ENCODE data around the gene MYO1D. TPM values are rescaled to one million over a fixed set of nuclear protein-coding genes. Genes with fewer than 3 reads are reported as not detected.

MYO1D gene
- total RNA-seq, 1 donor: 160 TPM

DNA sequence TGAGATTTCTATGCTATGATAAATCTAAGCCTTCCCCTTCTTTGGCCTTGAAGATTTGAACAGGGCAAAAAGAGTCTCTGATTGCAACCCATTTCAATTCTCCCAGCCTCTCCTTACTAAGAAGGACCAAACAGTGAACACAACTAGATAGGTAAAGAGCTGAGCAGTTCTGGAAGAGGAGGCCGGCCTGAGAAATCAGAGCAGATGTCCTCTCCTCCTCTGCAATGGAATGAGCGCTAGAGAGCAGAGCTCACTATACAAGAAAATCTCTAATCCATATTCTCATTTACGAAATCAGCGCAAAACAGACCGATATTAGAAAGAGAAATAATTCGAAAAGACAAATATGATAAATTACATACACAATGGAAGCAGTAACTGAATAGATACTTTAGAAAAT is 266.0 kb downstream of the MYO1D start:
- Histone ChIP-seq H3K27ac (ENCODE audit: low read depth, low read length) (no peak overlapping the region), H4K20me1 (ENCODE audit: insufficient read depth, low read length) (no peaks in the 10 kb centered on the region), H3K9me3 (ENCODE audit: low read depth, low read length) (no peaks in the 10 kb centered on the region), H3K36me3 (ENCODE audit: insufficient read depth, low read length) (no peaks in the 10 kb centered on the region), H3K4me3 (ENCODE audit: insufficient read depth, low read length) (no peak overlapping the region), H3K27me3 (ENCODE audit: insufficient read depth, low read length) (no peaks in the 10 kb centered on the region), H3K4me2 (ENCODE audit: insufficient read depth, low read length) (no peak overlapping the region), H2AFZ (ENCODE audit: low read length) (no peak overlapping the region), H3K4me1 (ENCODE audit: insufficient read depth, low read length) (no peaks in the 10 kb centered on the region), H3K79me2 (ENCODE audit: insufficient read depth, low read length) (no peaks in the 10 kb centered on the region)
- no peak for DNase-seq (ENCODE audit: insufficient read length, low spot score, missing footprints)
- TF ChIP-seq, protein P1, sequence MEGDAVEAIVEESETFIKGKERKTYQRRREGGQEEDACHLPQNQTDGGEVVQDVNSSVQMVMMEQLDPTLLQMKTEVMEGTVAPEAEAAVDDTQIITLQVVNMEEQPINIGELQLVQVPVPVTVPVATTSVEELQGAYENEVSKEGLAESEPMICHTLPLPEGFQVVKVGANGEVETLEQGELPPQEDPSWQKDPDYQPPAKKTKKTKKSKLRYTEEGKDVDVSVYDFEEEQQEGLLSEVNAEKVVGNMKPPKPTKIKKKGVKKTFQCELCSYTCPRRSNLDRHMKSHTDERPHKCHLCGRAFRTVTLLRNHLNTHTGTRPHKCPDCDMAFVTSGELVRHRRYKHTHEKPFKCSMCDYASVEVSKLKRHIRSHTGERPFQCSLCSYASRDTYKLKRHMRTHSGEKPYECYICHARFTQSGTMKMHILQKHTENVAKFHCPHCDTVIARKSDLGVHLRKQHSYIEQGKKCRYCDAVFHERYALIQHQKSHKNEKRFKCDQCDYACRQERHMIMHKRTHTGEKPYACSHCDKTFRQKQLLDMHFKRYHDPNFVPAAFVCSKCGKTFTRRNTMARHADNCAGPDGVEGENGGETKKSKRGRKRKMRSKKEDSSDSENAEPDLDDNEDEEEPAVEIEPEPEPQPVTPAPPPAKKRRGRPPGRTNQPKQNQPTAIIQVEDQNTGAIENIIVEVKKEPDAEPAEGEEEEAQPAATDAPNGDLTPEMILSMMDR (IDR thresholded peaks at IDR 0.05; ENCODE audit: extremely low read depth, low read depth, low read length): no peak

DNA sequence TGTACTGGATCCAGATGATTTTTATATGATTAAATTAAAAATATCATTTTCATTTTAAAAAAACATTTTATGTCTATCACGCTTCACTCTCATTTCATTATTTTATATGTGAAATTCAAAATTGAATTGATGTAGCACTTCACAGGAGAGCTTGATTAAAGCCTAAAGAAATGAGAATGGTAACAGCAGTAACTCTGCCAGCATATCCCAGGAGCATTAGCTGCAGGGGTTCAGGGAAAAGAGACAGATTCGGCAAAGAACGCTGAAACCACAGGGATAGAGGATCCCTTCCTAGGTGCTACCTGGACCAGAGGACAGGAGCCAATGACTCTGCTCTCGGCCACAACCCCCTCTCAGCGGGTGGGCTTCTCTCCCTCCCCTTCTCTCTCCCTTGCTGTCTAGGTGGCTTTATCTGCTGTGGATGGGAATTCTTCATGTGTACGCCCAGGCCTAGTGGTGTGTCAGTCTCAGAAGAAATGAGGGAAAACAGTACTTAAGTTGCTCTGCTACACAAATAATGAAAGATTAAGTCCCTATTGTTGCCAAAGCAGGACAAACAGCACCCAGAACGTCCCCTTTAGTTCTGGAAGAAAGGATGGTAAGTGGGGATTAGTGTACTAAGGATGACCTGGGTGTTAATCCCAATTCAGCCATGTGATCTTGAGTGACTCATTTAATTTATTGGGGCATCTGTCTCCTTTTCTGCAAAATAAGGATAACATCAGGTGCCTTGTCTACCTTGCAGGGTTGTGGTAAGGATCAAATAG is 266.9 kb downstream of the MYO1D start:
- Histone ChIP-seq H4K20me1 (ENCODE audit: insufficient read depth, low read length) (no peaks in the 10 kb centered on the region), H2AFZ (ENCODE audit: low read length) (no peak overlapping the region), H3K79me2 (ENCODE audit: insufficient read depth, low read length) (no peaks in the 10 kb centered on the region), H3K36me3 (ENCODE audit: insufficient read depth, low read length) (no peaks in the 10 kb centered on the region), H3K9me3 (ENCODE audit: low read depth, low read length) (no peaks in the 10 kb centered on the region), H3K4me1 (ENCODE audit: insufficient read depth, low read length) (no peaks in the 10 kb centered on the region), H3K27me3 (ENCODE audit: insufficient read depth, low read length) (no peaks in the 10 kb centered on the region), H3K27ac (ENCODE audit: low read depth, low read length) (no peak overlapping the region), H3K4me2 (ENCODE audit: insufficient read depth, low read length) (no peak overlapping the region), H3K4me3 (ENCODE audit: insufficient read depth, low read length) (no peak overlapping the region)
- no peak for DNase-seq (ENCODE audit: insufficient read length, low spot score, missing footprints)
- TF ChIP-seq, protein P1 (IDR thresholded peaks at IDR 0.05; ENCODE audit: extremely low read depth, low read depth, low read length): no peak

DNA sequence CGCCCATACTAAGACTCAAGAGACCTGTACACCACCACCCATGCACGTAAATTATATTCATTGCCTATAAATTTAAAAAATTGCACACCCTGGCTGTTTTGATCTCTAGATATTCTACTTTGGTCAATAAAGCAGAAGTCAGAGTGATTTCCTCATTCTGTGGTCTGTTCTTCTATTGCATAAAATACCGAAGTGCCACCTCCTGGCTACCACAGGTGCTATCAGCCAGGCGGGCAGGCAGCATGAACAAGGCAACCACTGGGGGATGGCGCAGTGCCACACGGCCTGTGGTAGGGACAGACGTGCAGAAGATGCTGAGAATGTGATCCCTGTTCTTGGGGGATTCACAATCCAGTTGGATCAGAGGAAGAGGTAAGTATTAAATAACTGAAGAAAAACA is 267.8 kb downstream of the MYO1D start:
- Histone ChIP-seq H2AFZ (ENCODE audit: low read length) (no peak overlapping the region), H3K4me1 (ENCODE audit: insufficient read depth, low read length) (no peaks in the 10 kb centered on the region), H3K4me2 (ENCODE audit: insufficient read depth, low read length) (no peak overlapping the region), H3K27ac (ENCODE audit: low read depth, low read length) (no peak overlapping the region), H3K36me3 (ENCODE audit: insufficient read depth, low read length) (no peaks in the 10 kb centered on the region), H3K9me3 (ENCODE audit: low read depth, low read length) (no peaks in the 10 kb centered on the region), H4K20me1 (ENCODE audit: insufficient read depth, low read length) (no peaks in the 10 kb centered on the region), H3K4me3 (ENCODE audit: insufficient read depth, low read length) (no peak overlapping the region), H3K27me3 (ENCODE audit: insufficient read depth, low read length) (no peaks in the 10 kb centered on the region), H3K79me2 (ENCODE audit: insufficient read depth, low read length) (no peaks in the 10 kb centered on the region)
- no peak for DNase-seq (ENCODE audit: insufficient read length, low spot score, missing footprints)
- TF ChIP-seq, protein P1 (IDR thresholded peaks at IDR 0.05; ENCODE audit: extremely low read depth, low read depth, low read length): peak; percentile 10

DNA sequence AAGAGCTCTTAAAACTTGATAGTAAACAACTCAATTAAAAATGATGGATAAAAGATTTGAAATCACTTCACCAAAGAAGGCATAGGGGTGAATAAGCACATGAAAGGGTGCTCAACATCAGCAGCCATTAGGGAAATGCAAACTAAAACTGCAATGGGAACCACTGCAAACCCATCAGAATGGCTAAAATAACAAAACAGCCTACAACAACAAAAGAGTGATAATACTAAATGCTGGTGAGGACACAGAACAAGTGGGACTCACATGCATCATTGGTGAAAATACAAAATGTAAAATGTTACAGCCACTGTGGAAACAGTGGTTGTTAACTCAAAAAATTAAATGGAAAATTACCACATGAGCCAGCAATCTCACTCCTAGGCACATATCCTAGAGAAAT is 268.7 kb downstream of the MYO1D start:
- DNase-seq (ENCODE audit: insufficient read length, low spot score, missing footprints): no peak
- Histone ChIP-seq H3K4me1 (ENCODE audit: insufficient read depth, low read length) (no peaks in the 10 kb centered on the region), H3K27ac (ENCODE audit: low read depth, low read length) (no peak overlapping the region), H3K9me3 (ENCODE audit: low read depth, low read length) (no peaks in the 10 kb centered on the region), H3K79me2 (ENCODE audit: insufficient read depth, low read length) (no peaks in the 10 kb centered on the region), H3K36me3 (ENCODE audit: insufficient read depth, low read length) (no peaks in the 10 kb centered on the region), H3K4me2 (ENCODE audit: insufficient read depth, low read length) (no peak overlapping the region), H4K20me1 (ENCODE audit: insufficient read depth, low read length) (no peaks in the 10 kb centered on the region), H3K4me3 (ENCODE audit: insufficient read depth, low read length) (no peak overlapping the region), H2AFZ (ENCODE audit: low read length) (no peak overlapping the region), H3K27me3 (ENCODE audit: insufficient read depth, low read length) (no peaks in the 10 kb centered on the region)
- TF ChIP-seq, protein P1 (IDR thresholded peaks at IDR 0.05; ENCODE audit: extremely low read depth, low read depth, low read length): no peak

Data from osteoblast (primary cell).